GM21360 (cell line): Measurements from ENCODE around the gene ZBTB11.
"Not testable (repeated sequence)": the region's sequence is repeated elsewhere in the genome, so short reads cannot be mapped to it uniquely, and the experiment has no call there.

Experiments
- ATAC-seq: cut with Tn5 transposase; IDR thresholded peaks from one replicate; pipeline ENCODE4 v1.9.1; 2021; ENCODE audit warnings: mild to moderate bottlenecking, moderate library complexity; ENCODE audit not compliant: unreplicated experiment

ZBTB11 gene

GRCh38 chr3:101643861-101644613 is 32.9 kb downstream of the ZBTB11 start:
- ATAC-seq: no peak

- ATAC-seq: no peak
Observed at GRCh38 chr3:101643009-101643844, 33.7 kb downstream of the ZBTB11 start.

- ATAC-seq: no peak
Observed at GRCh38 chr3:101642441-101642840, 34.5 kb downstream of the ZBTB11 start.

GRCh38 chr3:101641397-101642115 is 35.4 kb downstream of the ZBTB11 start:
- ATAC-seq: not testable (repeated sequence)

GRCh38 chr3:101640256-101640655 is 36.7 kb downstream of the ZBTB11 start:
- ATAC-seq: no peak

GRCh38 chr3:101639280-101639963 is 37.5 kb downstream of the ZBTB11 start:
- ATAC-seq: no peak

GRCh38 chr3:101638261-101638745 is 38.6 kb downstream of the ZBTB11 start:
- no peak for ATAC-seq

- no peak for ATAC-seq
Observed at GRCh38 chr3:101637451-101637850, 39.5 kb downstream of the ZBTB11 start.

- ATAC-seq: peak; percentile 94
Observed at GRCh38 chr3:101635954-101636798, 40.8 kb downstream of the ZBTB11 start.

- ATAC-seq: no peak
Observed at GRCh38 chr3:101635345-101635744, 41.6 kb downstream of the ZBTB11 start.

- ATAC-seq: no peak
Observed at GRCh38 chr3:101634591-101635196, 42.2 kb downstream of the ZBTB11 start.

GRCh38 chr3:101633186-101633585 is 43.7 kb downstream of the ZBTB11 start:
- no peak for ATAC-seq

GRCh38 chr3:101632586-101632985 is 44.3 kb downstream of the ZBTB11 start:
- ATAC-seq: no peak

GRCh38 chr3:101631959-101632358 is 45.0 kb downstream of the ZBTB11 start:
- ATAC-seq: not testable (repeated sequence)

GRCh38 chr3:101631098-101631796 is 45.7 kb downstream of the ZBTB11 start:
- no peak for ATAC-seq

- no peak for ATAC-seq
Observed at GRCh38 chr3:101629219-101629618, 47.7 kb downstream of the ZBTB11 start.

- no peak for ATAC-seq
Observed at GRCh38 chr3:101625879-101626278, 51.1 kb downstream of the ZBTB11 start.

- ATAC-seq: no peak
Observed at GRCh38 chr3:101624857-101625256, 52.1 kb downstream of the ZBTB11 start.

- no peak for ATAC-seq
Observed at GRCh38 chr3:101623656-101624055, 53.3 kb downstream of the ZBTB11 start.
